HUES6 (cell line): Measurements from ENCODE around the gene RIPOR3.
"Not testable (repeated sequence)": the region's sequence is repeated elsewhere in the genome, so short reads cannot be mapped to it uniquely, and the experiment has no call there.

Experiments
- H3K27ac ChIP-seq: 2 replicates; pipeline ENCODE4 v1.7.0; 2013; ENCODE audit warnings: low read depth, mild to moderate bottlenecking, low read length, inconsistent platforms
- H3K27me3 ChIP-seq: 2 replicates; pipeline ENCODE4 v1.6.1; 2013; ENCODE audit warnings: low read length; ENCODE audit not compliant: control insufficient read depth, insufficient read depth
- H3K36me3 ChIP-seq: 2 replicates; pipeline ENCODE4 v1.6.1; 2013; ENCODE audit warnings: low read length; ENCODE audit not compliant: control insufficient read depth, insufficient read depth
- H3K4me1 ChIP-seq: 2 replicates; pipeline ENCODE4 v1.6.1; 2013; ENCODE audit warnings: low read length; ENCODE audit not compliant: control insufficient read depth, insufficient read depth
- H3K4me3 ChIP-seq: 2 replicates; pipeline ENCODE4 v1.5.1; 2013; ENCODE audit warnings: low read depth, low read length
- H3K9ac ChIP-seq: one replicate; pipeline ENCODE4 v1.6.1; 2013; ENCODE audit warnings: mild to moderate bottlenecking, low read length
- H3K9me3 ChIP-seq: 2 replicates; pipeline ENCODE4 v1.6.1; 2013; ENCODE audit warnings: low read depth, low read length; ENCODE audit not compliant: control insufficient read depth, insufficient read depth

Gene RIPOR3

DNA sequence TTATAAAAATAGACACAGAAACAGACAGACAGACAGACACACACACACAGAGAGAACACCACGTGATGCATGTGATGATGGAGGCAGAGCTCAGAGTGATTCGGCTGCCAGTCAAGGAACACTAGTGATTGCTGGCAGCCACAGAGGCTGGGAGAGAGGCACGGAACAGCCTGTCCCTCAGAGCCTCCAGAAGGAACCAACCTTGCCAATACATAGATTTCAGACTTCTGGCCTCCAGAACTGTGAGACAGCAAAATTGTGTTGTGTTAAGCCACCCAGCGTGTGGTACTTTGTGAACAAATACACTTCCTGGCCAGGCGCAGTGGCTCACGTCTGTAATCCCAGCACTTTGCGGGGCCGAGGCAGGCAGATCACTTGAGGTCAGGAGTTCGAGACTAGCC is 30.5 kb upstream of the RIPOR3 start:
- Histone ChIP-seq H3K4me3 (no peak overlapping the region), H3K9me3 (no peaks in the 10 kb centered on the region), H3K27me3 (no peaks in the 10 kb centered on the region), H3K9ac (no peak overlapping the region), H3K4me1 (peaks cover 21% of the 10 kb centered on the region), H3K27ac (no peak overlapping the region), H3K36me3 (no peaks in the 10 kb centered on the region)

DNA sequence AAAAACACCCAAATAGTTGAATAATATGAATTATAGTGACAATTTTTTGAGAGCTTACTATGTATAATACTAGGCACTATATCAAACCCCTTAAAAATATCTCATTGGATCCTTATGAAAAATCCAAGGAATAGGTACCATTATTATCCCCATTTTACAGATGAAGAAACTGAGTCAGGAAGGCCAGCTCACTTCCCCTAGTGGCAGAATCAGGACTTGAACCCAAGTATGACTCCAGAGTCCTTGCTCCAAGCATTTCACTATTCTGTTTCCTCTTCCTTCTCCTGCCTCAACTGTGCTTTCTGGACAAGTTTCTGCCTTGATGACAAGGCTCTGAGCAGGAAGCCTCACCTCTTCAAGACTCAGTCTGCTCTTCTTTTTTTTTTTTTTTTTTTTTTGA is 29.2 kb upstream of the RIPOR3 start:
- Histone ChIP-seq H3K27me3 (no peaks in the 10 kb centered on the region), H3K27ac (no peak overlapping the region), H3K4me3 (no peak overlapping the region), H3K4me1 (peaks cover 19% of the 10 kb centered on the region), H3K36me3 (no peaks in the 10 kb centered on the region), H3K9ac (no peak overlapping the region), H3K9me3 (no peaks in the 10 kb centered on the region)

DNA sequence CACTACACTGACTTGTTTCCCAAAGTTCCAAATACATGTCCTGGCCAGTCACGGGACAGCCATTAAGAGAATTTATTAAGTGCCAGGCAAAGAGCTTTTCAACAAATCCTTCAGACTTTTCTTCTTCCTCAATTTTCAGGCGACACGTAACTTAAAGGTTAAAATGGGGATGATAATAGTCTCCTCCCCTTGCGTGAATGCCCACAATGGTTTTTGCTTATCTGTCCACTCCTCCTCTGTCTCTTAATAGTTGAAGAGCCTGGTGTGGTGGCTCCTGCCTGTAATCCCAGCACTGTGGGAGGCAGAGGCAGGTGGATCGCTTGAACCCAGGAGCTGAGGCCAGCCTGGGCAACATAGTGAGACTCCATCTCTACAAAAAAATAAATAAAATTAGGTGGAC is 28.7 kb upstream of the RIPOR3 start:
- Histone ChIP-seq H3K27me3 (no peaks in the 10 kb centered on the region), H3K36me3 (no peaks in the 10 kb centered on the region), H3K4me3 (no peak overlapping the region), H3K9me3 (no peaks in the 10 kb centered on the region), H3K27ac (no peak overlapping the region), H3K4me1 (peaks cover 13% of the 10 kb centered on the region), H3K9ac (no peak overlapping the region)

DNA sequence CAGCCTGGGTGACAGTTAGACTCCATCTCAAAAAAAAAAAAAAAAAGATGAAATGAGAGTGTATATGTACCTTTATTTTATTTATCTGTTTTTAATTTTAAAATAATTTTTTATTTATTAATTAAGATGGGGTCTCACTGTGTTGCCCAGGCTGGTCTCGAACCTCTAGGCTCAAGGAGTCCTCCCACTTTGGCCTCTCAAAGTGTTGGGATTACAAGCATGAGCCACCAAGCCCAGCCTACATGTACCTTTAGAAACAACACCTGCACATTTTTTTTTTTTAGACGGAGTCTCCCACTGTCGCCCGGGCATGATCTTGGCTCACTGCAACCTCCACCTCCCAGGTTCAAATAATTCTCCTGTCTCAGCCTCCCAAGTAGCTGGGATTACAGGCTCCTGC is 28.0 kb upstream of the RIPOR3 start:
- Histone ChIP-seq H3K9ac (no peak overlapping the region), H3K27me3 (no peaks in the 10 kb centered on the region), H3K4me3 (no peak overlapping the region), H3K4me1 (peaks cover 6% of the 10 kb centered on the region), H3K9me3 (no peaks in the 10 kb centered on the region), H3K36me3 (no peaks in the 10 kb centered on the region), H3K27ac (no peak overlapping the region)

DNA sequence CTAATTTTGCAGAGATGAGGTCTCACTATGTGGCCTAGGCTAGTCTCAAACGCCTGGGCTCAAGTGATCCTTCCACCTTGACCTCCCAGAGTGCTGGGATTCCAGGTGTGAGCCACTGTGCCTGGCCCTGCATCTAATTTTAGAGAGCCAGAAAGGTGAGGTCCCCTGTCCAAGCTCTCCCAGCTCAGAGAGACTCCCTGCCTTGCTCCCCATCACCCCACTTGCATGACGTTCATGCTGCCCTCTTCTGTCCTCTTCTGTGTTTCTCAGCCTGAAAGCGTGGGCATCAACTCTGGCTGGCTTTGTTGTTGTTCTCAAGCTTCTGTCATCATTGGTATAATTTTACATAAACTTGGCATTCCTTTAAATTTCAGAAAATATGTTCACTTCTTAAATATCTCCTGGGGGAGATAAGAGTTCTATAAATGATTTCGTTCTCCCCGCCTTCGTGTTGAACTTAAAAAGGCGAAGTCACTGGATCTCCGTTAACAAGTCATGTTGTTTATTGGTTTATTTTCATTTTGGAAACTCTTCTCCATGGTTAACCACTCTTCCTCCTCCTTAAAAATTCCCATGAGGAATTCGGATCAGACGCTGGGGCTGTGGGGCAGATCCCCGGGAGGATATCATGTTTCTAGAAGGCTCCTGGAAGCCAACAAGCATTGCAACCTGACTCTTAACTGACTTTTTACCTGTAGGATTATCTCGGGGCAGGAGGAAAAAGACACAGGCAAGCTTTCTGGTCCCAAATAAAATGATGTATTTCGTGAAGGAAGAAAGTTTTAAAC is 26.8 kb upstream of the RIPOR3 start:
- no peak overlapping the region for H3K9ac ChIP-seq
- H3K27ac ChIP-seq: no peak overlapping the region
- no peaks in the 10 kb centered on the region for H3K36me3 ChIP-seq
- H3K9me3 ChIP-seq: no peaks in the 10 kb centered on the region
- H3K4me1 ChIP-seq: peaks cover 5% of the 10 kb centered on the region; the same call in 1 of the 2 replicates
- H3K27me3 ChIP-seq: no peaks in the 10 kb centered on the region
- H3K4me3 ChIP-seq: no peak overlapping the region

DNA sequence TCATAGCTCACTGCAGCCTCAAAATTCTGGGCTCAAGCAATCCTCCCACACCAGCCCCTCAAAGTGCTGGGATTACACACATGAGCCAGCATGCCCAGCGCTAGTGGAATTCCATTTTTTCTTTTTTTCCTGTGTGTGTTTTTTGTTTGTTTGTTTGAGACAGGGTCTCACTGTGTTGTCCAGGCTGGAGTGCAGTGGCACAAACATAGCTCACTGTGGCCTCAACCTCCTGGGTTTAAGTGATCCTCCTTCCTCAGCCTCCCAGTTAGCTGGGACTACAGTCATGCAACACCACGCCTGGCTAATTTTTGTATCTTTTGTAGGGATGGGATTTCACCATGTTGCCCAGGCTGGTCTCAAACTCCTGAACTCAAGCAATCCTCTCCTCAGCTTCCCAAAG is 26.0 kb upstream of the RIPOR3 start:
- Histone ChIP-seq H3K27ac (no peak overlapping the region), H3K9me3 (no peaks in the 10 kb centered on the region)

DNA sequence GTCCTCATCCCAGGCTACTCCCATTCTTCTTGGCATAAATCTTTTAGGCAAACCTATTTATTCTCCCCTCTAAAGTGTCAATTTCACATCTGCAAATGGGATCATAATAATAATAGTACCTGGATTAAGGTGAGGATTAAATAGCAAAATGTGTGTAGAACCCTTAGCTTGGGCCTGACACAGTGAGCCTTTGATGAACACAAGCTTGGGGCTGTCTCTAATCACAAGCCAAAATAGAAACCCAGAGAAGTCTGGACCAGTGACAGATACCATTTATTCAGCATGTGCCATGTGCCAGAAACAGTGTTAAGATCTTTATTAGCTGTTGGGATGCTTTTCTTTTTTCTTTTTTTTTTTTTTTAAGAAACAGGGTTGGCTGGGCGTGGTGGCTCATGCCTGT is 25.2 kb upstream of the RIPOR3 start:
- Histone ChIP-seq H3K27me3 (no peaks in the 10 kb centered on the region), H3K4me1 (peaks cover 5% of the 10 kb centered on the region; the same call in 1 of the 2 replicates), H3K4me3 (no peak overlapping the region), H3K36me3 (no peaks in the 10 kb centered on the region), H3K9me3 (no peaks in the 10 kb centered on the region), H3K9ac (no peak overlapping the region), H3K27ac (no peak overlapping the region)

More for the DNA sequence above, 26.0 kb upstream of the RIPOR3 start:
- H3K4me1 ChIP-seq: peaks cover 5% of the 10 kb centered on the region; the same call in 1 of the 2 replicates
- no peaks in the 10 kb centered on the region for H3K36me3 ChIP-seq
- no peak overlapping the region for H3K9ac ChIP-seq
- H3K27me3 ChIP-seq: no peaks in the 10 kb centered on the region
- H3K4me3 ChIP-seq: no peak overlapping the region

DNA sequence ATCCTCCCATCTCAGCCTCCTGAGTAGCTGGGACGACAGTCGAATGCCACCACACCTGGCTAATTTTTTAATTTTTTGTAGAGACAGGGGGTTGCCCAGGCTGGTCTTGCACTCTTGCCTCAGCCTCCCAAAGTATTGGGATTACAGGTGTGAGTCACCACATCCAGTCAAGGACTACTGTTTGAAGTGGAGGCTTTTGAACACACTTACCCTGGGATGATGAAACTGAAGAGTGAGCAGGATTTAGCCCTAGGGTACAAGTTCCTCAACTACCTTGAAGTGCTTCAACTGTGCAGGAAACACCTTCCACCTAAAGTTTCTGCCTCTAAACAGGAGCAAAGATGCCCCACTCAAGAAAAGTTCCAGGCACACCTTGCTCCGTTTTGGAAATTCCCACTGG is 24.4 kb upstream of the RIPOR3 start:
- Histone ChIP-seq H3K27me3 (no peaks in the 10 kb centered on the region), H3K9me3 (no peaks in the 10 kb centered on the region), H3K4me1 (peaks cover 5% of the 10 kb centered on the region; the same call in 1 of the 2 replicates), H3K4me3 (no peak overlapping the region), H3K9ac (no peak overlapping the region), H3K36me3 (no peaks in the 10 kb centered on the region), H3K27ac (no peak overlapping the region)

DNA sequence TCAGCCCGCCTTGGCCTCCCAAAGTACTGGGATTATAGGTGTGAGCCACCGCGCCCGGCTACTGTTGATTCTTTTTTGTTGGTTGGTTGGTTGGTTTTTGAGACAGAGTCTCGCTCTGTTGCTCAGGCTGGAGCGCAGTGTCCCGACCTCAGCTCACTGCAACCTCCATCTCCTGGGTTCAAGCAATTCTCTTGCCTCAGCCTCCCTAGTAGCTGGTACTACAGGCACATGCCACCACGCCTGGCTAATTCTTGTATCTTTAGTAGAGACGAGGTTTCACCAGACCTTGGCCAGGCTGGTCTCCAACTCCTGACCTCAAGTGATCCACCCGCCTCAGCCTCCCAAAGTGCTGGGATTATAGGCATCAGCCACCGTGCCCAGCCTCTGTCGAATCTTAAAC is 23.1 kb upstream of the RIPOR3 start:
- H3K9ac ChIP-seq, H3K4me1 ChIP-seq, H3K27ac ChIP-seq, H3K36me3 ChIP-seq, H3K9me3 ChIP-seq, H3K27me3 ChIP-seq, H3K4me3 ChIP-seq: not testable (repeated sequence)

DNA sequence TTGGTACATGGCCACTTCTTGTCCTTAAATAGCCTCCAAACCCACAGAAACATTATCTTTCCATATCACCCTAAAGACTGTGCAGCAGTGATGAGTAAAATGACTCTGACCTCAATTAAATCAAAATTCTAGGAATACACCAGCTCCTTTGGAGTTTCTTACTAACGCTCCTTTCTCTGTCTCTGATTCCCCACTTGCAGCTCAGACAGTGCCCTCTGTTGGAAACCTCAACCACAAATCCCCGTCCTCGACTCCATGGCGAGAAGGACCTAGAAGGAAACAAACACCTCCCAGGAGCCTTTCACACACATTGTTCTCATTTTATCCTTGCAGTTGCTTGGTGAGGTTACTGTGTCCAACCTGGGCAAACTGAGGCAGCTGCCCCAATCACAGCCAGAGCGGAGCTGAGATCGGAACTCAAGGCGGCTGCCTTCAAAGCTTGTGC is 22.3 kb upstream of the RIPOR3 start:
- Histone ChIP-seq H3K36me3 (no peaks in the 10 kb centered on the region), H3K27ac (no peak overlapping the region), H3K27me3 (no peaks in the 10 kb centered on the region), H3K4me3 (no peak overlapping the region), H3K9me3 (no peaks in the 10 kb centered on the region), H3K9ac (no peak overlapping the region), H3K4me1 (peaks cover 5% of the 10 kb centered on the region; the same call in 1 of the 2 replicates)

DNA sequence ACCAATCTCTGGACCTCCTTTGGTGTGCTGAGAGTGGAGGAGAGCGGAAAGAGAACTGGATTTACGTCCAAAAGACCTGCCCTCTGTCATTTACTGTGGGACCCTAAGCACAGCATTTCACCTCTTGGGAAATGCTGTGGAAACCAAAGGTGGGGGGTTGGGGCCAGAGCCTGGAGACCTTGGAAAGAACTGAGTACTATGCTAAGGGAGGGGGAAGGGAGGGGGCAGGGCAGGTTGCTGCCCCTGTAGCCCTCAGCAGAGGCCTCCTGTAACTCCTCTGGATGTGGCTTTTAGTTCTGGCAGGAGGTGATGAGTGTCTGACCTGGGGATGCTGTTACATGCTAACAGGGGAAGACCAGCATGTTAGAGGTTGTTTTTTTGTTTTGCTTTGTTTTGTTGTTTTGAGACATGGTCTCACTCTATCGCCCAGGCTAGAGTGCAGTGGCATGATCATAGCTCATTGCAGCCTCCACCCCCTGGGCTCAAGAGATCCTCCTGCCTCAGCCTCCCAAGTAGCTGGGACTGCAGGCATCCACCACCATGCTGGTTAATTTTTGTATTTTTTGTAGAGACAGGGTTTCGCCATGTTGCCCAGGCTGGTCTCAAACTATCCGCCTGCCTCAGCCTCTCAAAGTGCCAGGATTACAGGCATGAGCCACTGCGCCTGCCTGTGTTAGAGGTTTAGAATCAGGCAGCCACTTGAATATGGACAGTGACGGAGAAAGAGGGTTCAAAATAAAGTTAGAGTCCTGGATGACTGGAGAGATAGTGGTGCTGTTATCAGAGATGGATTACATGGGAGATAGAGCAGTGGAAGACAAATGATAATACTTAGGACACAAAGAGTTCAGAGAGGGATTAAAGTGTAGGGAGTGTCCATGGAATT is 21.7 kb upstream of the RIPOR3 start:
- no peaks in the 10 kb centered on the region for H3K4me1 ChIP-seq
- H3K9ac ChIP-seq: no peak overlapping the region
- no peak overlapping the region for H3K27ac ChIP-seq

More for the DNA sequence above, 21.7 kb upstream of the RIPOR3 start:
- Histone ChIP-seq H3K36me3 (no peaks in the 10 kb centered on the region), H3K4me3 (no peak overlapping the region), H3K27me3 (no peaks in the 10 kb centered on the region), H3K9me3 (no peaks in the 10 kb centered on the region)
